H1 (cell line): ENCODE results near the gene MGAT4D.

Experiments
- CHD2 ChIP-seq: IDR thresholded peaks from 2 replicates; pipeline ENCODE4 v1.6.1; 2012; ENCODE audit warnings: low read length, improper control_type of control experiment
- CTCF ChIP-seq, 3 experiments: IDR thresholded peaks; 1 replicate in 2 of 3; 2 replicates in 1 of 3; pipeline versions ENCODE4 v1.5.1 to v1.6.1; 2011; ENCODE audit warnings: low read length in 3 of 3, mild to moderate bottlenecking in 3 of 3, inconsistent platforms in 2 of 3, low read depth in 1 of 3, moderate library complexity in 1 of 3; ENCODE audit not compliant: insufficient read depth in 1 of 3; ENCODE audit errors: control extremely low read depth in 1 of 3
- EZH2 ChIP-seq: fragments of 200-600 bp; sonication (generic); IDR thresholded peaks from 2 replicates; pipeline ENCODE4 v1.7.1; 2012; ENCODE audit warnings: low read depth, mild to moderate bottlenecking, moderate library complexity, low read length, inconsistent platforms; ENCODE audit not compliant: severe bottlenecking
- KDM1A ChIP-seq: fragments of 200-600, 300-600 bp; sonication (generic); IDR thresholded peaks from 2 replicates; pipeline ENCODE4 v1.7.1; 2016; ENCODE audit warnings: mild to moderate bottlenecking, low read length, borderline replicate concordance
- NRF1 ChIP-seq: IDR thresholded peaks from 2 replicates; pipeline ENCODE4 v1.6.1; 2011; ENCODE audit warnings: mild to moderate bottlenecking, low read depth, low read length, improper control_type of control experiment
- POLR2A ChIP-seq, 2 experiments: IDR thresholded peaks; 1 replicate in 1 of 2; 2 replicates in 1 of 2; pipeline ENCODE4 v1.6.1; 2011; ENCODE audit warnings: low read depth in 2 of 2, low read length in 2 of 2, mild to moderate bottlenecking in 2 of 2; ENCODE audit errors: control extremely low read depth in 1 of 2
- SRF ChIP-seq: IDR thresholded peaks from 2 replicates; pipeline ENCODE4 v1.6.1; 2011; ENCODE audit warnings: mild to moderate bottlenecking, low read depth, low read length, moderate library complexity
- SUZ12 ChIP-seq: fragments of 200-600 bp; sonication (generic); IDR thresholded peaks from 2 replicates; pipeline ENCODE4 v1.6.1; 2012; ENCODE audit warnings: mild to moderate bottlenecking, inconsistent platforms, low read length, moderate library complexity, mixed read lengths
- TAF1 ChIP-seq: IDR thresholded peaks from 2 replicates; pipeline ENCODE4 v1.6.1; 2011; ENCODE audit warnings: mild to moderate bottlenecking, low read depth, low read length
- TCF12 ChIP-seq: IDR thresholded peaks from 2 replicates; pipeline ENCODE4 v1.6.1; 2011; ENCODE audit warnings: low read depth, mild to moderate bottlenecking, low read length

- TF ChIP-seq SRF (no peak), KDM1A (no peak), NRF1 (no peak), TCF12 (no peak), SUZ12 (no peak), POLR2A (IDR thresholded peaks at IDR 0.05; ENCODE audit: control extremely low read depth in 1 of 2, low read depth in 2 of 2, low read length in 2 of 2) (no peak), CTCF (IDR thresholded peaks at IDR 0.05; ENCODE audit: control extremely low read depth in 1 of 3, insufficient read depth in 1 of 3, low read depth in 1 of 3, low read length in 3 of 3) (no peak), CHD2 (no peak), EZH2 (no peak), TAF1 (no peak)
Observed at GRCh38 chr4:140427919-140428471, 70.1 kb downstream of the MGAT4D start.
